Neuron (in vitro differentiated cells): ENCODE results near the gene EBP.
A peak's percentile ranks its signal among the peaks of the same experiment; 100 is the strongest.
"Not testable (repeated sequence)": the region's sequence is repeated elsewhere in the genome, so short reads cannot be mapped to it uniquely, and the experiment has no call there.

Source experiments
- H2AFZ ChIP-seq: one replicate; pipeline ENCODE4 v1.6.1; 2013; ENCODE audit warnings: low read depth, mild to moderate bottlenecking, inconsistent platforms, low read length, moderate library complexity
- H3K27me3 ChIP-seq: one replicate; pipeline ENCODE4 v1.6.1; 2013; ENCODE audit warnings: low read length; ENCODE audit not compliant: insufficient read depth
- H3K36me3 ChIP-seq: one replicate; pipeline ENCODE4 v1.6.1; 2013; ENCODE audit warnings: low read length; ENCODE audit not compliant: insufficient read depth
- H3K4me1 ChIP-seq: one replicate; pipeline ENCODE4 v1.6.1; 2013; ENCODE audit warnings: low read length; ENCODE audit not compliant: insufficient read depth
- H3K4me3 ChIP-seq: 2 replicates; pipeline ENCODE4 v1.5.1; 2013; ENCODE audit warnings: mild to moderate bottlenecking, low read length, moderate library complexity
- H3K9me3 ChIP-seq: one replicate; pipeline ENCODE4 v1.6.1; 2013; ENCODE audit warnings: low read length

Gene EBP

GRCh38 chrX:48519481-48519880, 2.1 kb upstream of the EBP start:
- H3K36me3 ChIP-seq, H2AFZ ChIP-seq, H3K27me3 ChIP-seq, H3K4me3 ChIP-seq, H3K4me1 ChIP-seq, H3K9me3 ChIP-seq: not testable (repeated sequence)

- no peaks in the 10 kb centered on the region for H3K27me3 ChIP-seq
- H3K4me1 ChIP-seq: peaks cover 3% of the 10 kb centered on the region
- no peak overlapping the region for H2AFZ ChIP-seq
- peaks cover 8% of the 10 kb centered on the region for H3K36me3 ChIP-seq
- no peak overlapping the region for H3K4me3 ChIP-seq
- no peaks in the 10 kb centered on the region for H3K9me3 ChIP-seq
Observed at GRCh38 chrX:48520455-48520854, 1.2 kb upstream of the EBP start.

- Histone ChIP-seq H3K27me3 (no peaks in the 10 kb centered on the region), H3K9me3 (no peaks in the 10 kb centered on the region), H3K4me1 (peaks cover 3% of the 10 kb centered on the region), H3K4me3 (peak overlapping the region; percentile 95), H2AFZ (no peak overlapping the region), H3K36me3 (peaks cover 8% of the 10 kb centered on the region)
Observed at GRCh38 chrX:48520976-48521352, 644 bp upstream of the EBP start.

GRCh38 chrX:48522291-48522690, 683 bp downstream of the EBP start:
- peaks cover 12% of the 10 kb centered on the region for H3K36me3 ChIP-seq
- peak overlapping the region; percentile 27 for H2AFZ ChIP-seq
- H3K4me1 ChIP-seq: peaks cover 3% of the 10 kb centered on the region
- no peaks in the 10 kb centered on the region for H3K27me3 ChIP-seq
- no peaks in the 10 kb centered on the region for H3K9me3 ChIP-seq
- peak overlapping the region; percentile 95 for H3K4me3 ChIP-seq

- H3K4me3 ChIP-seq: no peak overlapping the region
- no peaks in the 10 kb centered on the region for H3K27me3 ChIP-seq
- peaks cover 3% of the 10 kb centered on the region for H3K4me1 ChIP-seq
- no peaks in the 10 kb centered on the region for H3K9me3 ChIP-seq
- H3K36me3 ChIP-seq: peaks cover 21% of the 10 kb centered on the region
- no peak overlapping the region for H2AFZ ChIP-seq
Observed at GRCh38 chrX:48523682-48524081, 2.1 kb downstream of the EBP start.

- H2AFZ ChIP-seq, H3K4me1 ChIP-seq, H3K27me3 ChIP-seq, H3K4me3 ChIP-seq, H3K9me3 ChIP-seq: not testable (repeated sequence)
- peaks cover 23% of the 10 kb centered on the region for H3K36me3 ChIP-seq
Observed at GRCh38 chrX:48525853-48526252, 4.2 kb downstream of the EBP start.

- Histone ChIP-seq H3K4me1 (no peaks in the 10 kb centered on the region), H3K9me3 (no peaks in the 10 kb centered on the region), H2AFZ (no peak overlapping the region), H3K27me3 (no peaks in the 10 kb centered on the region), H3K4me3 (no peak overlapping the region), H3K36me3 (peaks cover 15% of the 10 kb centered on the region)
Observed at GRCh38 chrX:48530736-48531135, 9.1 kb downstream of the EBP start.

GRCh38 chrX:48531358-48531959, 9.9 kb downstream of the EBP start:
- Histone ChIP-seq H3K4me1 (no peaks in the 10 kb centered on the region), H3K36me3 (peaks cover 15% of the 10 kb centered on the region), H2AFZ (no peak overlapping the region), H3K4me3 (no peak overlapping the region), H3K9me3 (no peaks in the 10 kb centered on the region), H3K27me3 (no peaks in the 10 kb centered on the region)

GRCh38 chrX:48532161-48532560, 10.6 kb downstream of the EBP start:
- no peak overlapping the region for H3K4me3 ChIP-seq
- no peaks in the 10 kb centered on the region for H3K27me3 ChIP-seq
- H3K36me3 ChIP-seq: peaks cover 12% of the 10 kb centered on the region
- H3K4me1 ChIP-seq: no peaks in the 10 kb centered on the region
- no peak overlapping the region for H2AFZ ChIP-seq
- H3K9me3 ChIP-seq: no peaks in the 10 kb centered on the region

GRCh38 chrX:48533165-48533564, 11.6 kb downstream of the EBP start:
- Histone ChIP-seq H3K9me3 (no peaks in the 10 kb centered on the region), H2AFZ (no peak overlapping the region), H3K4me3 (no peak overlapping the region), H3K36me3 (peaks cover 7% of the 10 kb centered on the region), H3K4me1 (no peaks in the 10 kb centered on the region), H3K27me3 (no peaks in the 10 kb centered on the region)

GRCh38 chrX:48538641-48539344, 17.2 kb downstream of the EBP start:
- Histone ChIP-seq H2AFZ (peak overlapping the region; percentile 80), H3K36me3 (peaks cover under 1% of the 10 kb centered on the region), H3K27me3 (no peaks in the 10 kb centered on the region), H3K4me1 (peaks cover 2% of the 10 kb centered on the region), H3K9me3 (no peaks in the 10 kb centered on the region), H3K4me3 (peak overlapping the region; percentile 80)

GRCh38 chrX:48539345-48540027, 17.9 kb downstream of the EBP start, which contains the start of gene TBC1D25:
Gene TBC1D25 (plus strand): TSS chrX:48539714. CDS start chrX:48539798, 84 bp downstream.
- peaks cover 2% of the 10 kb centered on the region for H3K36me3 ChIP-seq
- peak within 1 kb of the TSS; percentile 80 for H3K4me3 ChIP-seq
- no peaks in the 10 kb centered on the region for H3K9me3 ChIP-seq

GRCh38 chrX:48540028-48540375, 18.4 kb downstream of the EBP start:
- peaks cover 2% of the 10 kb centered on the region for H3K36me3 ChIP-seq
- no peaks in the 10 kb centered on the region for H3K27me3 ChIP-seq
- peak overlapping the region; percentile 80 for H3K4me3 ChIP-seq
- H3K9me3 ChIP-seq: no peaks in the 10 kb centered on the region
- peaks cover 2% of the 10 kb centered on the region for H3K4me1 ChIP-seq
- H2AFZ ChIP-seq: peak overlapping the region; percentile 80

More at GRCh38 chrX:48539345-48540027, 17.9 kb downstream of the EBP start, which contains the start of gene TBC1D25:
- Histone ChIP-seq H3K27me3 (no peaks in the 10 kb centered on the region), H3K4me1 (peaks cover 2% of the 10 kb centered on the region), H2AFZ (peak within 1 kb of the TSS; percentile 80)
